Activated CD8-positive, alpha-beta T cell treated with anti-CD3 and anti-CD28 coated beads for 36 hours (primary cell): ENCODE results near the gene MAP3K5. TPM values are rescaled to one million over a fixed set of nuclear protein-coding genes. Genes with fewer than 3 reads are reported as not detected.

Experiments used
- ATAC-seq: fragments of 200-7000 bp; cut with Tn5 transposase; one replicate; pipeline ENCODE4 v1.10.0; 2021; ENCODE audit warnings: mild to moderate bottlenecking, moderate library complexity
- CTCF ChIA-PET: fragments of 350-600 bp; sonication (Branson Sonifier 250); formaldehyde crosslinking; loops from one replicate; lab custom pipeline; 2021; ENCODE audit warnings: antibody characterized with exemption; lab: Charles Lee
- POLR2A ChIA-PET: fragments of 350-600 bp; sonication (Branson Sonifier 250); formaldehyde crosslinking; loops from one replicate; lab custom pipeline; 2021; ENCODE audit warnings: antibody characterized with exemption; lab: Charles Lee
- DNase-seq: peaks from one replicate; pipeline ENCODE4 v3.0.0-alpha.2; 2020
- H3K27ac Mint-ChIP-seq: one replicate; pipeline ENCODE4 v1.8.0; 2021; ENCODE audit warnings: mild to moderate bottlenecking, mixed read lengths
- H3K27me3 Mint-ChIP-seq: one replicate; pipeline ENCODE4 v1.8.0; 2021; ENCODE audit warnings: mixed read lengths
- H3K36me3 Mint-ChIP-seq: one replicate; pipeline ENCODE4 v1.8.0; 2021; ENCODE audit warnings: low read depth, mixed read lengths
- H3K4me1 Mint-ChIP-seq: one replicate; pipeline ENCODE4 v1.8.0; 2021; ENCODE audit warnings: low read depth, mixed read lengths
- H3K4me3 Mint-ChIP-seq: one replicate; pipeline ENCODE4 v1.8.0; 2021; ENCODE audit warnings: mild to moderate bottlenecking, moderate library complexity, mixed read lengths
- H3K9me3 Mint-ChIP-seq: one replicate; pipeline ENCODE4 v1.8.0; 2021; ENCODE audit warnings: mixed read lengths
- CTCF ChIP-seq: fragments of 200-600 bp; IDR thresholded peaks from one replicate; pipeline ENCODE4 v1.8.0; 2022; ENCODE audit warnings: antibody characterized with exemption, mild to moderate bottlenecking
- intact Hi-C: fragments of 100-400 bp; cut with micrococcal nuclease; formaldehyde crosslinking; loops from one replicate; pipeline ENCODE4 v1.10.0; 2022
- total RNA-seq, 2 experiments: library from RNA; stranded (reverse); gene quantifications; one replicate each; pipeline ENCODE4 v1.2.3, GENCODE V29; 2021

The MAP3K5 gene
- total RNA-seq, 2 experiments from 2014 or later = 4.4 to 4.6 TPM

- CTCF ChIA-PET = interaction anchor here (0.6 to 3.7 kb wide), 8 partner anchors 14 to 352 kb away, joined by 3 to 38 read pairs (median 4); partner anchors contain the start of gene MAP3K5
- Mint-ChIP-seq H3K27me3 (no peaks in the 10 kb centered on the region), H3K4me3 (no peak overlapping the region), H3K4me1 (peaks cover 14% of the 10 kb centered on the region), H3K9me3 (no peaks in the 10 kb centered on the region), H3K27ac (no peak overlapping the region), H3K36me3 (no peaks in the 10 kb centered on the region)
- intact Hi-C loops = no loop called here
- POLR2A ChIA-PET = interaction anchor here (0.5 to 3.1 kb wide), 3 partner anchors 52 to 205 kb away, joined by 3 to 9 read pairs (median 3); partner anchors contain the start of gene MAP3K5
- ATAC-seq (no peak), DNase-seq (no peak)
- no peak for TF ChIP-seq CTCF
Observed at GRCh38 chr6:136740050-136740974, 52.0 kb downstream of the MAP3K5 start.

DNA sequence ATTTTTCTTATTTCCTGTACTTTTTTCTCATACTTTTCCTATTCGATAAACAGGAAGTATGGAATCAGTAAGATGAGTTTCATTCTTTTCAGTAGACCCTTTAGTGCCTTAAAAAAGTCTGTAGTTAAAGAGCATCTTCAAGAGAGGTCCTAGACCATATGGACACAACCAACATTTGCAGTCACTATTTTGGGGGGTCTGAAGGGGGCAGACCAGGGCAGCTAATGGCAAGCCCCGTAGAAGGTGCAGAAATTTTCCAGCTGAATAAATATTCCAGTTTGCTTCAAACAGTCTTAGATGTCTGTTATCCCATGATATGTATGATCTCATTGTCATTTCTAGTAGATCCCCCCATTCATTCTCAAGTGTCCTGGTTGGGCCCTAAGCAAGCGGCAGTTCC lies 52.8 kb downstream of the MAP3K5 start:
- ATAC-seq (no peak), DNase-seq (no peak)
- H3K9me3 Mint-ChIP-seq = no peaks in the 10 kb centered on the region

DNA sequence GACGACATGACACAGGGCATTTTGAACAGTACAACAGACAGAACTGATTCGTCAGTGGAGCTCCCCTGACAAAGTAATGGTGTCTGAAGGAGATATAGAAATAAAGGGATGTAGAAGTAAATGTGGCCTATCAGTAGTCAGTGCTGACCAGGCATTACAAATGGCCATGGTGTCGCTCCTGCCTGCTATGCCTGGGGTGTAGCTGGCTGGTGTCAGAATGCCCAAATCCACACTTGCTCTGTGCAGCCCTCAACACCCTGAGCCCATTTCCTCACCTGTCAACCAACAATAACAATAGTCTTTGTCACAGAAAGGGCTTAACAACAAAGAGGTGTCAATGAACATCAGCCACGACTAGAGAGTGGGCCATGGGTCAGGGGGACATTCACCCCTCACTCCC lies 53.2 kb downstream of the MAP3K5 start:
- ATAC-seq (no peak), DNase-seq (no peak)
- no peak for TF ChIP-seq CTCF
- no peaks in the 10 kb centered on the region for H3K9me3 Mint-ChIP-seq
- H3K4me3 Mint-ChIP-seq = no peak overlapping the region
- ChIA-PET CTCF (interaction anchor here (1.1 to 3.7 kb wide), 5 partner anchors 19 to 95 kb away, joined by 4 to 38 read pairs (median 5); partner anchors contain the start of gene MAP3K5), POLR2A (interaction anchor here (3.1 kb wide), 1 partner anchor 53 kb away, joined by 9 read pairs; the partner anchor contains the start of gene MAP3K5)
- H3K27me3 Mint-ChIP-seq = no peaks in the 10 kb centered on the region
- H3K27ac Mint-ChIP-seq = no peak overlapping the region
- H3K36me3 Mint-ChIP-seq = no peaks in the 10 kb centered on the region
- H3K4me1 Mint-ChIP-seq = peaks cover 14% of the 10 kb centered on the region
- intact Hi-C loops = no loop called here

More for the DNA sequence above, 52.8 kb downstream of the MAP3K5 start:
- POLR2A ChIA-PET = interaction anchor here (3.1 kb wide), 1 partner anchor 53 kb away, joined by 9 read pairs; the partner anchor contains the start of gene MAP3K5
- Mint-ChIP-seq H3K36me3 (no peaks in the 10 kb centered on the region), H3K4me1 (peaks cover 14% of the 10 kb centered on the region), H3K27me3 (no peaks in the 10 kb centered on the region), H3K27ac (no peak overlapping the region), H3K4me3 (no peak overlapping the region)
- TF ChIP-seq CTCF = no peak
- CTCF ChIA-PET = interaction anchor here (0.8 to 3.7 kb wide), 7 partner anchors 19 to 96 kb away, joined by 3 to 38 read pairs (median 5); partner anchors contain the start of gene MAP3K5
- intact Hi-C loops = no loop called here

DNA sequence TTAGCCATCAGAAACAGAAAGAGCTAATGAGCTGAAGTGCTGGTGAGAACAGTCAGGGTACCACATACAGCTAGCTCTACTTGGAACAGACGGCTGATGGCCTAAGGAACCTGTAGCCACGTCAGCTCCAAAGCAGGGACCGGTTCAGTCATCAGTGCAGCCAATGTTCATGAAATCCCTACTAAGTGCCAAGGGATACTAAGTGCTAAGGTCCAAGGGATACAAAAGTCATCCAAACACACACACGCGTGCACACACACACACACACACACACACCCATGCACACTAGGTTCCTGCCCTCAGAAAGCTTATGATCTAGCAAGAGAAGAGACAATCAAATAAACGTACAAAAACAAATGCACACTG lies 53.6 kb downstream of the MAP3K5 start:
- no peaks in the 10 kb centered on the region for H3K36me3 Mint-ChIP-seq
- ChIA-PET POLR2A (interaction anchor here (3.1 kb wide), 1 partner anchor 53 kb away, joined by 9 read pairs; the partner anchor contains the start of gene MAP3K5), CTCF (interaction anchor here (1.2 to 3.7 kb wide), 4 partner anchors 34 to 575 kb away, joined by 3 to 38 read pairs (median 7); partner anchors contain the start of gene MAP3K5)
- H3K9me3 Mint-ChIP-seq = no peaks in the 10 kb centered on the region
- H3K4me1 Mint-ChIP-seq = peaks cover 14% of the 10 kb centered on the region
- no peaks in the 10 kb centered on the region for H3K27me3 Mint-ChIP-seq
- H3K4me3 Mint-ChIP-seq = no peak overlapping the region
- ATAC-seq (no peak), DNase-seq (no peak)
- no peak overlapping the region for H3K27ac Mint-ChIP-seq
- intact Hi-C loops = no loop called here
- TF ChIP-seq CTCF = no peak
